ENCODE results near the gene DLGAP1. TPM values are rescaled to one million over a fixed set of nuclear protein-coding genes. Genes with fewer than 3 reads are reported as not detected.

DLGAP1 gene
- total and polyA plus RNA-seq, 2 experiments from 2014 or later = 17.0 to 48.5 TPM

DNA sequence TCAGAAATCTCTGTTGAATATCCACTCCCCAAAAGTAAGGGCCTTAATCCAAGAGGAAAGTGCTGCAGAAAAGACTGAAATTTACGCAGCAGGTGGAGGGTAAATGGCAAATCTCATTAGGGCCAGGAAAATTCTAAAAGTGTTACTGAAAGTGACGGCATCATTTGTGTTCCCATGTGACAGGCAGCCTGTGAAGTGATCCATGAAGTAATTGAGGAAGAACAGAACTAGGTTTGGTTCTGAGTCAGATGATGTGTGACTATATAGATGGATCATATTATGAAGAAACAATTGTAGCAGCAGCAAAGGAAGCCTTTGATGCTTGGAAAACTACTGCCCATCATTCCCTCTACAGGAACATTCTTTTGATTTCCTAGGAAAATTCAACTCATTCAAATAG, 603.9 kb downstream of the DLGAP1 start:
- H3K9me3 Mint-ChIP-seq = 0 out of 3 replicates have a peak, but pooled peaks cover 2% of the 10 kb centered on the region
- no peak overlapping the region for H2AFZ ChIP-seq
- H3K4me1 ChIP-seq (ENCODE audit: insufficient read depth) = no peaks in the 10 kb centered on the region
- no peaks in the 10 kb centered on the region for H3K27me3 Mint-ChIP-seq (ENCODE audit: insufficient read depth, low read depth, poor library complexity)
- H3K27ac Mint-ChIP-seq = no peak overlapping the region
- H3K4me3 Mint-ChIP-seq = no peak overlapping the region
- H3K36me3 ChIP-seq (ENCODE audit: insufficient read depth) = no peaks in the 10 kb centered on the region
- no peaks in the 10 kb centered on the region; the same call in 2 of the 3 replicates for H3K36me3 Mint-ChIP-seq (ENCODE audit: low read depth)
- H3K4me1 Mint-ChIP-seq = no peaks in the 10 kb centered on the region; the same call in 2 of the 3 replicates
- DNase-seq (ENCODE audit: low spot score) (no peak), ATAC-seq (no peak)
- no peaks in the 10 kb centered on the region for H3K79me2 ChIP-seq (replicated peaks; ENCODE audit: insufficient read depth)
- no peak overlapping the region for H3K4me2 ChIP-seq
- TF ChIP-seq, protein P1, sequence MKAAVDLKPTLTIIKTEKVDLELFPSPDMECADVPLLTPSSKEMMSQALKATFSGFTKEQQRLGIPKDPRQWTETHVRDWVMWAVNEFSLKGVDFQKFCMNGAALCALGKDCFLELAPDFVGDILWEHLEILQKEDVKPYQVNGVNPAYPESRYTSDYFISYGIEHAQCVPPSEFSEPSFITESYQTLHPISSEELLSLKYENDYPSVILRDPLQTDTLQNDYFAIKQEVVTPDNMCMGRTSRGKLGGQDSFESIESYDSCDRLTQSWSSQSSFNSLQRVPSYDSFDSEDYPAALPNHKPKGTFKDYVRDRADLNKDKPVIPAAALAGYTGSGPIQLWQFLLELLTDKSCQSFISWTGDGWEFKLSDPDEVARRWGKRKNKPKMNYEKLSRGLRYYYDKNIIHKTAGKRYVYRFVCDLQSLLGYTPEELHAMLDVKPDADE (IDR thresholded peaks at IDR 0.05) = no peak
- TF ChIP-seq ZNF331 (CRISPR knock-in tag; IDR thresholded peaks at IDR 0.05; ENCODE audit: low read depth) (no peak), EZH2 (IDR thresholded peaks at IDR 0.05; ENCODE audit: low read depth, unreplicated experiment) (no peak), JUNB (IDR thresholded peaks at IDR 0.05; ENCODE audit: unreplicated experiment) (no peak), POLR2AphosphoS5 (IDR thresholded peaks at IDR 0.05; ENCODE audit: low read depth) (no peak), ZNF114 (CRISPR knock-in tag; IDR thresholded peaks at IDR 0.05) (no peak)
- TF ChIP-seq, protein P2, sequence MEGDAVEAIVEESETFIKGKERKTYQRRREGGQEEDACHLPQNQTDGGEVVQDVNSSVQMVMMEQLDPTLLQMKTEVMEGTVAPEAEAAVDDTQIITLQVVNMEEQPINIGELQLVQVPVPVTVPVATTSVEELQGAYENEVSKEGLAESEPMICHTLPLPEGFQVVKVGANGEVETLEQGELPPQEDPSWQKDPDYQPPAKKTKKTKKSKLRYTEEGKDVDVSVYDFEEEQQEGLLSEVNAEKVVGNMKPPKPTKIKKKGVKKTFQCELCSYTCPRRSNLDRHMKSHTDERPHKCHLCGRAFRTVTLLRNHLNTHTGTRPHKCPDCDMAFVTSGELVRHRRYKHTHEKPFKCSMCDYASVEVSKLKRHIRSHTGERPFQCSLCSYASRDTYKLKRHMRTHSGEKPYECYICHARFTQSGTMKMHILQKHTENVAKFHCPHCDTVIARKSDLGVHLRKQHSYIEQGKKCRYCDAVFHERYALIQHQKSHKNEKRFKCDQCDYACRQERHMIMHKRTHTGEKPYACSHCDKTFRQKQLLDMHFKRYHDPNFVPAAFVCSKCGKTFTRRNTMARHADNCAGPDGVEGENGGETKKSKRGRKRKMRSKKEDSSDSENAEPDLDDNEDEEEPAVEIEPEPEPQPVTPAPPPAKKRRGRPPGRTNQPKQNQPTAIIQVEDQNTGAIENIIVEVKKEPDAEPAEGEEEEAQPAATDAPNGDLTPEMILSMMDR (conservative IDR thresholded peaks at IDR 0.05; ENCODE audit: low read depth in 2 of 2) = no peak
- TF ChIP-seq, protein P3, sequence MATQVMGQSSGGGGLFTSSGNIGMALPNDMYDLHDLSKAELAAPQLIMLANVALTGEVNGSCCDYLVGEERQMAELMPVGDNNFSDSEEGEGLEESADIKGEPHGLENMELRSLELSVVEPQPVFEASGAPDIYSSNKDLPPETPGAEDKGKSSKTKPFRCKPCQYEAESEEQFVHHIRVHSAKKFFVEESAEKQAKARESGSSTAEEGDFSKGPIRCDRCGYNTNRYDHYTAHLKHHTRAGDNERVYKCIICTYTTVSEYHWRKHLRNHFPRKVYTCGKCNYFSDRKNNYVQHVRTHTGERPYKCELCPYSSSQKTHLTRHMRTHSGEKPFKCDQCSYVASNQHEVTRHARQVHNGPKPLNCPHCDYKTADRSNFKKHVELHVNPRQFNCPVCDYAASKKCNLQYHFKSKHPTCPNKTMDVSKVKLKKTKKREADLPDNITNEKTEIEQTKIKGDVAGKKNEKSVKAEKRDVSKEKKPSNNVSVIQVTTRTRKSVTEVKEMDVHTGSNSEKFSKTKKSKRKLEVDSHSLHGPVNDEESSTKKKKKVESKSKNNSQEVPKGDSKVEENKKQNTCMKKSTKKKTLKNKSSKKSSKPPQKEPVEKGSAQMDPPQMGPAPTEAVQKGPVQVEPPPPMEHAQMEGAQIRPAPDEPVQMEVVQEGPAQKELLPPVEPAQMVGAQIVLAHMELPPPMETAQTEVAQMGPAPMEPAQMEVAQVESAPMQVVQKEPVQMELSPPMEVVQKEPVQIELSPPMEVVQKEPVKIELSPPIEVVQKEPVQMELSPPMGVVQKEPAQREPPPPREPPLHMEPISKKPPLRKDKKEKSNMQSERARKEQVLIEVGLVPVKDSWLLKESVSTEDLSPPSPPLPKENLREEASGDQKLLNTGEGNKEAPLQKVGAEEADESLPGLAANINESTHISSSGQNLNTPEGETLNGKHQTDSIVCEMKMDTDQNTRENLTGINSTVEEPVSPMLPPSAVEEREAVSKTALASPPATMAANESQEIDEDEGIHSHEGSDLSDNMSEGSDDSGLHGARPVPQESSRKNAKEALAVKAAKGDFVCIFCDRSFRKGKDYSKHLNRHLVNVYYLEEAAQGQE (IDR thresholded peaks at IDR 0.05; ENCODE audit: unreplicated experiment) = no peak
- TF ChIP-seq, protein P4, sequence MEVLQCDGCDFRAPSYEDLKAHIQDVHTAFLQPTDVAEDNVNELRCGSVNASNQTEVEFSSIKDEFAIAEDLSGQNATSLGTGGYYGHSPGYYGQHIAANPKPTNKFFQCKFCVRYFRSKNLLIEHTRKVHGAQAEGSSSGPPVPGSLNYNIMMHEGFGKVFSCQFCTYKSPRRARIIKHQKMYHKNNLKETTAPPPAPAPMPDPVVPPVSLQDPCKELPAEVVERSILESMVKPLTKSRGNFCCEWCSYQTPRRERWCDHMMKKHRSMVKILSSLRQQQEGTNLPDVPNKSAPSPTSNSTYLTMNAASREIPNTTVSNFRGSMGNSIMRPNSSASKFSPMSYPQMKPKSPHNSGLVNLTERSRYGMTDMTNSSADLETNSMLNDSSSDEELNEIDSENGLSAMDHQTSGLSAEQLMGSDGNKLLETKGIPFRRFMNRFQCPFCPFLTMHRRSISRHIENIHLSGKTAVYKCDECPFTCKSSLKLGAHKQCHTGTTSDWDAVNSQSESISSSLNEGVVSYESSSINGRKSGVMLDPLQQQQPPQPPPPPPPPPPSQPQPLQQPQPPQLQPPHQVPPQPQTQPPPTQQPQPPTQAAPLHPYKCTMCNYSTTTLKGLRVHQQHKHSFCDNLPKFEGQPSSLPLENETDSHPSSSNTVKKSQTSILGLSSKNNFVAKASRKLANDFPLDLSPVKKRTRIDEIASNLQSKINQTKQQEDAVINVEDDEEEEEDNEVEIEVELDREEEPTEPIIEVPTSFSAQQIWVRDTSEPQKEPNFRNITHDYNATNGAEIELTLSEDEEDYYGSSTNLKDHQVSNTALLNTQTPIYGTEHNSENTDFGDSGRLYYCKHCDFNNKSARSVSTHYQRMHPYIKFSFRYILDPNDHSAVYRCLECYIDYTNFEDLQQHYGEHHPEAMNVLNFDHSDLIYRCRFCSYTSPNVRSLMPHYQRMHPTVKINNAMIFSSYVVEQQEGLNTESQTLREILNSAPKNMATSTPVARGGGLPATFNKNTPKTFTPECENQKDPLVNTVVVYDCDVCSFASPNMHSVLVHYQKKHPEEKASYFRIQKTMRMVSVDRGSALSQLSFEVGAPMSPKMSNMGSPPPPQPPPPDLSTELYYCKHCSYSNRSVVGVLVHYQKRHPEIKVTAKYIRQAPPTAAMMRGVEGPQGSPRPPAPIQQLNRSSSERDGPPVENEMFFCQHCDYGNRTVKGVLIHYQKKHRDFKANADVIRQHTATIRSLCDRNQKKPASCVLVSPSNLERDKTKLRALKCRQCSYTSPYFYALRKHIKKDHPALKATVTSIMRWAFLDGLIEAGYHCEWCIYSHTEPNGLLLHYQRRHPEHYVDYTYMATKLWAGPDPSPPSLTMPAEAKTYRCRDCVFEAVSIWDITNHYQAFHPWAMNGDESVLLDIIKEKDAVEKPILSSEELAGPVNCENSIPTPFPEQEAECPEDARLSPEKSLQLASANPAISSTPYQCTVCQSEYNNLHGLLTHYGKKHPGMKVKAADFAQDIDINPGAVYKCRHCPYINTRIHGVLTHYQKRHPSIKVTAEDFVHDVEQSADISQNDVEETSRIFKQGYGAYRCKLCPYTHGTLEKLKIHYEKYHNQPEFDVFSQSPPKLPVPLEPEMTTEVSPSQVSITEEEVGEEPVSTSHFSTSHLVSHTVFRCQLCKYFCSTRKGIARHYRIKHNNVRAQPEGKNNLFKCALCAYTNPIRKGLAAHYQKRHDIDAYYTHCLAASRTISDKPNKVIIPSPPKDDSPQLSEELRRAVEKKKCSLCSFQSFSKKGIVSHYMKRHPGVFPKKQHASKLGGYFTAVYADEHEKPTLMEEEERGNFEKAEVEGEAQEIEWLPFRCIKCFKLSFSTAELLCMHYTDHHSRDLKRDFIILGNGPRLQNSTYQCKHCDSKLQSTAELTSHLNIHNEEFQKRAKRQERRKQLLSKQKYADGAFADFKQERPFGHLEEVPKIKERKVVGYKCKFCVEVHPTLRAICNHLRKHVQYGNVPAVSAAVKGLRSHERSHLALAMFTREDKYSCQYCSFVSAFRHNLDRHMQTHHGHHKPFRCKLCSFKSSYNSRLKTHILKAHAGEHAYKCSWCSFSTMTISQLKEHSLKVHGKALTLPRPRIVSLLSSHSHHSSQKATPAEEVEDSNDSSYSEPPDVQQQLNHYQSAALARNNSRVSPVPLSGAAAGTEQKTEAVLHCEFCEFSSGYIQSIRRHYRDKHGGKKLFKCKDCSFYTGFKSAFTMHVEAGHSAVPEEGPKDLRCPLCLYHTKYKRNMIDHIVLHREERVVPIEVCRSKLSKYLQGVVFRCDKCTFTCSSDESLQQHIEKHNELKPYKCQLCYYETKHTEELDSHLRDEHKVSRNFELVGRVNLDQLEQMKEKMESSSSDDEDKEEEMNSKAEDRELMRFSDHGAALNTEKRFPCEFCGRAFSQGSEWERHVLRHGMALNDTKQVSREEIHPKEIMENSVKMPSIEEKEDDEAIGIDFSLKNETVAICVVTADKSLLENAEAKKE (CRISPR knock-in tag; IDR thresholded peaks at IDR 0.05) = no peak
- no peaks in the 10 kb centered on the region for H3K27me3 ChIP-seq (ENCODE audit: insufficient read depth)
- no peaks in the 10 kb centered on the region for H4K20me1 ChIP-seq (replicated peaks; ENCODE audit: insufficient read depth)
- H3K4me3 ChIP-seq = no peak overlapping the region
- H3K27ac ChIP-seq (ENCODE audit: low read depth) = no peak overlapping the region
- no peaks in the 10 kb centered on the region for H3F3A ChIP-seq (replicated peaks; ENCODE audit: low read depth)
- no peaks in the 10 kb centered on the region for H3K9me2 ChIP-seq (ENCODE audit: insufficient read depth)

Data from GM23338 (cell line).